Keratinocyte (primary cell): ENCODE measurements around the gene SPAG9. TPM values are rescaled to one million over a fixed set of nuclear protein-coding genes. Genes with fewer than 3 reads are reported as not detected.
"Not testable (repeated sequence)": the region's sequence is repeated elsewhere in the genome, so short reads cannot be mapped to it uniquely, and the experiment has no call there.

ENCODE experiments used
- DNase-seq: peaks from one replicate; pipeline ENCODE4 v3.0.0-alpha.2; 2011; ENCODE audit warnings: low read depth, missing footprints, low spot score
- FAIRE-seq: peaks from 2 replicates; lab custom pipeline; 2011; peaks lifted over from hg19 to GRCh38; lab: Jason Lieb, UNC
- H2AFZ ChIP-seq: 2 replicates; pipeline ENCODE4 v1.6.0; 2012; ENCODE audit warnings: low read length, control low read depth, inconsistent platforms; ENCODE audit not compliant: control insufficient read depth
- H3K27ac ChIP-seq: 2 replicates; pipeline ENCODE4 v1.5.1; 2011; ENCODE audit warnings: low read length; ENCODE audit not compliant: control insufficient read depth, insufficient read depth
- H3K27me3 ChIP-seq: 3 replicates; pipeline ENCODE4 v1.6.0; 2011; ENCODE audit warnings: low read length; ENCODE audit not compliant: control insufficient read depth, insufficient read depth; ENCODE audit errors: extremely low read depth
- H3K36me3 ChIP-seq, 2 experiments: 2 replicates in 1 of 2; 3 replicates in 1 of 2; pipeline ENCODE4 v1.5.1; 2011; ENCODE audit warnings: low read length in 2 of 2, mild to moderate bottlenecking in 1 of 2; ENCODE audit not compliant: control insufficient read depth in 2 of 2, insufficient read depth in 2 of 2; ENCODE audit errors: extremely low read depth in 1 of 2
- H3K4me1 ChIP-seq: 3 replicates; pipeline ENCODE4 v1.5.1; 2011; ENCODE audit warnings: low read length; ENCODE audit not compliant: control insufficient read depth, insufficient read depth; ENCODE audit errors: extremely low read depth
- H3K4me2 ChIP-seq: 3 replicates; pipeline ENCODE4 v1.6.0; 2011; ENCODE audit warnings: low read depth, low read length; ENCODE audit not compliant: control insufficient read depth, insufficient read depth; ENCODE audit errors: extremely low read depth
- H3K4me3 ChIP-seq, 3 experiments: fragments of 200-600 bp in 1 of 3; sonication (generic) in 1 of 3; 2 replicates in 2 of 3; 3 replicates in 1 of 3; pipeline ENCODE4 v1.5.1; 2011 to 2016; ENCODE audit warnings: low read length in 3 of 3, mild to moderate bottlenecking in 3 of 3, control low read depth in 2 of 3, inconsistent platforms in 1 of 3, low read depth in 1 of 3, mixed read lengths in 1 of 3, mixed run types in 1 of 3, moderate library complexity in 1 of 3; ENCODE audit not compliant: control insufficient read depth in 2 of 3, insufficient read depth in 2 of 3; ENCODE audit errors: extremely low read depth in 1 of 3
- H3K79me2 ChIP-seq: 2 replicates; pipeline ENCODE4 v1.6.0; 2012; ENCODE audit warnings: low read length; ENCODE audit not compliant: control insufficient read depth, insufficient read depth
- H3K9ac ChIP-seq: 3 replicates; pipeline ENCODE4 v1.6.0; 2011; ENCODE audit warnings: low read length; ENCODE audit not compliant: control insufficient read depth, insufficient read depth; ENCODE audit errors: extremely low read depth
- H3K9me1 ChIP-seq: 3 replicates; pipeline ENCODE4 v1.6.0; 2011; ENCODE audit warnings: low read length; ENCODE audit not compliant: control insufficient read depth, insufficient read depth; ENCODE audit errors: extremely low read depth
- H3K9me3 ChIP-seq: 2 replicates; pipeline ENCODE4 v1.5.1; 2012; ENCODE audit warnings: low read depth, low read length; ENCODE audit not compliant: control insufficient read depth
- H4K20me1 ChIP-seq: 3 replicates; pipeline ENCODE4 v1.6.0; 2011; ENCODE audit warnings: low read length; ENCODE audit not compliant: control insufficient read depth, insufficient read depth; ENCODE audit errors: extremely low read depth
- EZH2 ChIP-seq: IDR thresholded peaks from one replicate; pipeline ENCODE4 v1.6.1; 2012; ENCODE audit warnings: inconsistent platforms, mild to moderate bottlenecking, low read length, moderate library complexity
- dilution Hi-C: fragments of 300-500 bp; cut with MboI; formaldehyde crosslinking; loops from one replicate; pipeline ENCODE4 v1.7.0; 2020; ENCODE audit warnings: low sequenced_read_pairs; ENCODE audit not compliant: extremely low pct_ligation_motif_present
- polyA plus RNA-seq, 5 experiments: library from polyadenylated mRNA; depleted of rRNA in 3 of 5; stranded (reverse) in 3 of 5; stranded (forward) in 1 of 5; unstranded in 1 of 5; fragments of >200 nt; gene quantifications; 1 replicate in 1 of 5; 2 replicates in 3 of 5; 3 replicates in 1 of 5; pipeline versions ENCODE4 v1.2.1 to v1.2.3, GENCODE V29; 2011 to 2012; ENCODE audit warnings: missing spikeins in 2 of 5, low read depth in 1 of 5, low replicate concordance in 1 of 5
- TF ChIP-seq, protein P1 (sequence below), 3 experiments: IDR thresholded peaks in 1 of 3; conservative IDR thresholded peaks in 1 of 3; optimal IDR thresholded peaks in 1 of 3; 2 replicates in 2 of 3; 3 replicates in 1 of 3; pipeline versions ENCODE3 to v1.5.1; 2011; ENCODE audit warnings: low read length in 3 of 3, mild to moderate bottlenecking in 3 of 3, moderate library complexity in 2 of 3, control low read depth in 1 of 3, inconsistent platforms in 1 of 3; ENCODE audit not compliant: insufficient read depth in 2 of 3; ENCODE audit errors: extremely low read depth in 1 of 3

Gene SPAG9
- polyA plus RNA-seq, 1 donor (not counting 4 experiments of a cell fraction or from before 2014, with no cell fraction given), result 43.1 TPM

DNA sequence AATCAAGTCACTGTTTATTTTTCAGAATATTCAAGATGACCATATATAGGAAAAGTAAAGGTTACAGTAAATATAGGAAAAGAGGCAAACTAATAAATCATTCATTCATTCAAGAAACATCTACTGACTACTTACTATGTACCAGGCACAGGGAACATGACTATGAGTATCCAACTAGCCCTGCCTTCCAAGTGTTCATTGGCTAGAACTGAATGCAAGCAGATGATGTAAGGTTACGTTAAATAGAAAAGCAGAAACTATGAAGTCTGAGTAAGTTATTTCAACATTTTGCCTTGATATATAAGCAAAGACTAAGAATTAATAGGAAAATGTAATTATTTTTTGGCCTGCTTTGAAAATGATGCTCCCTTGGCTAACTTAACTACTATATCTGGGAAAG lies 36.7 kb downstream of the SPAG9 start:
- no peaks in the 10 kb centered on the region for H4K20me1 ChIP-seq
- no peak for FAIRE-seq

DNA sequence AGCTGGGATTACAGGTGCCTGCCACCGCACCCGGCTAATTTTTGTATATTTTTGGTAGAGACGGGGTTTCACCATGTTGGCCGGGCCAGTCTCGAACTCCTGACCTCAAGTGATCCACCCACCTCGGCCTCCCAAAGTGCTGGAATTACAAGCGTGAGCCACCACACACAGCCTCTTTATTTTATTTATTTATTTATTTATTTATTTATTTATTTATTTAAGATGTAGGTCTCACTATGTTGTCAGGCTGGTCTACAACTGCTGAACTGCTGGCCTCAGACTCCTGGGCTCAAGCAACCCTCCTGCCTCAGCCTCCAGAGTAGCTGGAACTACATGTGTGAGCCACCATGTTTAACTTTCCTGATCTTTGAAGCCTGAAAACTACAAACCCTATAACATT lies 37.3 kb downstream of the SPAG9 start:
- H3K9me3 ChIP-seq, H3K4me1 ChIP-seq, H3K9me1 ChIP-seq, H3K27ac ChIP-seq, H3K4me3 ChIP-seq, H4K20me1 ChIP-seq, H3K36me3 ChIP-seq, dilution Hi-C loops, FAIRE-seq, DNase-seq, H3K9ac ChIP-seq, H3K4me2 ChIP-seq, H2AFZ ChIP-seq, H3K27me3 ChIP-seq: not testable (repeated sequence)
- peaks cover 40% of the 10 kb centered on the region for H3K79me2 ChIP-seq

More for the DNA sequence above, 36.7 kb downstream of the SPAG9 start:
- dilution Hi-C loops, result no loop called here
- Histone ChIP-seq H3K9me1 (no peaks in the 10 kb centered on the region), H3K4me2 (no peak overlapping the region), H3K79me2 (peaks cover 46% of the 10 kb centered on the region), H3K36me3 (peaks cover 0 to 5% of the 10 kb centered on the region in 2 experiments), H3K27me3 (no peaks in the 10 kb centered on the region), H3K9me3 (no peaks in the 10 kb centered on the region), H3K9ac (no peak overlapping the region), H3K4me1 (peaks cover 4% of the 10 kb centered on the region), H3K27ac (no peak overlapping the region), H3K4me3 (no peak overlapping the region), H2AFZ (no peak overlapping the region)
- TF ChIP-seq, protein P1, sequence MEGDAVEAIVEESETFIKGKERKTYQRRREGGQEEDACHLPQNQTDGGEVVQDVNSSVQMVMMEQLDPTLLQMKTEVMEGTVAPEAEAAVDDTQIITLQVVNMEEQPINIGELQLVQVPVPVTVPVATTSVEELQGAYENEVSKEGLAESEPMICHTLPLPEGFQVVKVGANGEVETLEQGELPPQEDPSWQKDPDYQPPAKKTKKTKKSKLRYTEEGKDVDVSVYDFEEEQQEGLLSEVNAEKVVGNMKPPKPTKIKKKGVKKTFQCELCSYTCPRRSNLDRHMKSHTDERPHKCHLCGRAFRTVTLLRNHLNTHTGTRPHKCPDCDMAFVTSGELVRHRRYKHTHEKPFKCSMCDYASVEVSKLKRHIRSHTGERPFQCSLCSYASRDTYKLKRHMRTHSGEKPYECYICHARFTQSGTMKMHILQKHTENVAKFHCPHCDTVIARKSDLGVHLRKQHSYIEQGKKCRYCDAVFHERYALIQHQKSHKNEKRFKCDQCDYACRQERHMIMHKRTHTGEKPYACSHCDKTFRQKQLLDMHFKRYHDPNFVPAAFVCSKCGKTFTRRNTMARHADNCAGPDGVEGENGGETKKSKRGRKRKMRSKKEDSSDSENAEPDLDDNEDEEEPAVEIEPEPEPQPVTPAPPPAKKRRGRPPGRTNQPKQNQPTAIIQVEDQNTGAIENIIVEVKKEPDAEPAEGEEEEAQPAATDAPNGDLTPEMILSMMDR (optimal IDR thresholded peaks at IDR 0.05 in 1 of 3, IDR thresholded peaks at IDR 0.05 in 1 of 3, conservative IDR thresholded peaks at IDR 0.05 in 1 of 3; ENCODE audit: extremely low read depth in 1 of 3, insufficient read depth in 2 of 3, low read length in 3 of 3), result no peak
- TF ChIP-seq EZH2, result no peak
- no peak for DNase-seq

DNA sequence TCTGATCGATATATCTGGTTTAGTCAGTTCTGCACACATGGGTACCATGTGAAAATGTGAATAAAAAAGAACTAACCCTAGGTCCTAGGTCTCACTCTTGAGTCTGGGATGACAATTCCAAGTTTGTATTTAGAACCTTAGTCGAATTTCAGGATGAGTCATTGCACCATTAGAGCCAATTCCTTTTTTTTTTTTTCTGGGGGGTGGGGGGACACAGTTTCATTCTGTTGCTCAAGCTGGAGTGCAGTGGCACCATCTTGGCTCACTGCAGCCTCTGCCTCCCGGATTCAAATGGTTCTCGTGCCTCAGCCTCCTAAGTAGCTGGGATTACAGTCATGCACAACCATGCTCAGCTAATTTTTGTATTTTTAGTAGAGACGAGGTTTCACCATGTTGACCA lies 41.6 kb downstream of the SPAG9 start:
- Histone ChIP-seq H3K9me1 (no peaks in the 10 kb centered on the region), H3K36me3 (peaks cover 4 to 14% of the 10 kb centered on the region in 2 experiments), H2AFZ (no peak overlapping the region), H3K4me3 (no peak overlapping the region), H3K9me3 (no peaks in the 10 kb centered on the region), H3K4me1 (peaks cover 2% of the 10 kb centered on the region), H3K27me3 (no peaks in the 10 kb centered on the region), H4K20me1 (no peaks in the 10 kb centered on the region), H3K79me2 (peaks cover 33% of the 10 kb centered on the region), H3K4me2 (no peak overlapping the region), H3K9ac (no peak overlapping the region), H3K27ac (no peak overlapping the region)
- dilution Hi-C loops, result no loop called here
- FAIRE-seq (no peak), DNase-seq (no peak)
- no peak for TF ChIP-seq EZH2
- TF ChIP-seq, protein P1 (optimal IDR thresholded peaks at IDR 0.05 in 1 of 3, IDR thresholded peaks at IDR 0.05 in 1 of 3, conservative IDR thresholded peaks at IDR 0.05 in 1 of 3; ENCODE audit: extremely low read depth in 1 of 3, insufficient read depth in 2 of 3, low read length in 3 of 3), result no peak
